22Rv1 (cell line): ENCODE measurements around the gene DHX29.

Experiments
- H3K27ac ChIP-seq: fragments of 450-650 bp; 2 replicates; pipeline ENCODE4 v1.5.1; 2017
- CTCF ChIP-seq: fragments of 450-650 bp; IDR thresholded peaks from 2 replicates; pipeline ENCODE4 v1.5.1; 2017; ENCODE audit warnings: mild to moderate bottlenecking
- ZFX ChIP-seq: fragments of 450-650 bp; IDR thresholded peaks from 2 replicates; pipeline ENCODE4 v1.6.1; 2017; ENCODE audit warnings: antibody characterized with exemption, borderline replicate concordance

Gene DHX29

GRCh38 chr5:55343609-55344008 is 36.1 kb upstream of the DHX29 start:
- no peak for TF ChIP-seq ZFX
- no peak for TF ChIP-seq CTCF
- no peak overlapping the region for H3K27ac ChIP-seq

- TF ChIP-seq ZFX: no peak
- TF ChIP-seq CTCF: no peak
- H3K27ac ChIP-seq: no peak overlapping the region
Measured at GRCh38 chr5:55343107-55343506, 35.6 kb upstream of the DHX29 start.

GRCh38 chr5:55338810-55339243 is 31.3 kb upstream of the DHX29 start:
- TF ChIP-seq CTCF (no peak), ZFX (no peak)
- H3K27ac ChIP-seq: no peak overlapping the region

GRCh38 chr5:55338092-55338613 is 30.7 kb upstream of the DHX29 start:
- H3K27ac ChIP-seq: no peak overlapping the region
- TF ChIP-seq ZFX: no peak
- TF ChIP-seq CTCF: no peak

GRCh38 chr5:55333811-55334210 is 26.3 kb upstream of the DHX29 start:
- H3K27ac ChIP-seq: no peak overlapping the region

GRCh38 chr5:55333017-55333416 is 25.5 kb upstream of the DHX29 start:
- H3K27ac ChIP-seq: no peak overlapping the region
- TF ChIP-seq ZFX (no peak), CTCF (no peak)

More at GRCh38 chr5:55333811-55334210, 26.3 kb upstream of the DHX29 start:
- TF ChIP-seq ZFX: no peak
- no peak for TF ChIP-seq CTCF

- no peak overlapping the region for H3K27ac ChIP-seq
- no peak for TF ChIP-seq CTCF
- no peak for TF ChIP-seq ZFX
Measured at GRCh38 chr5:55331321-55331720, 23.8 kb upstream of the DHX29 start.
